Adrenal gland (tissue), 12 donors: ENCODE measurements around the gene PPP1R12C. TPM values are rescaled to one million over a fixed set of nuclear protein-coding genes. Genes with fewer than 3 reads are reported as not detected.
A peak's percentile ranks its signal among the peaks of the same experiment; 100 is the strongest.
"Not testable (repeated sequence)": the region's sequence is repeated elsewhere in the genome, so short reads cannot be mapped to it uniquely, and the experiment has no call there.

Experiments used
- DNase-seq, 7 donors: peaks; one replicate each; pipeline ENCODE4 v3.0.0-alpha.2; 2019 to 2020
- H3K27ac ChIP-seq, 5 donors: fragments of 200-600 bp; sonication (generic) in 4 of 5; 1 replicate in 3 of 5; 2 replicates in 2 of 5; pipeline versions ENCODE4 v1.5.1 to v1.8.0; 2016 to 2020; ENCODE audit warnings: mild to moderate bottlenecking in 1 of 5
- H3K27me3 ChIP-seq: fragments of 200-600 bp; 2 replicates; pipeline ENCODE4 v1.8.0; 2021
- H3K36me3 ChIP-seq, 2 donors: fragments of 200-600 bp; replicated peaks in 1 of 2; 1 replicate in 1 of 2; 2 replicates in 1 of 2; pipeline versions ENCODE4 v1.5.1 to v1.8.0; 2018 to 2022
- H3K4me1 ChIP-seq, 2 donors: fragments of 200-600 bp; replicated peaks in 1 of 2; 1 replicate in 1 of 2; 2 replicates in 1 of 2; pipeline versions ENCODE4 v1.5.1 to v1.8.0; 2018 to 2021
- H3K4me3 ChIP-seq, 4 donors: fragments of 200-600 bp; sonication (generic) in 3 of 4; one replicate each; pipeline ENCODE4 v1.5.1; 2016 to 2018
- H3K9me3 ChIP-seq, 3 donors: fragments of 200-600 bp; sonication (generic) in 1 of 3; replicated peaks in 1 of 3; 1 replicate in 2 of 3; 2 replicates in 1 of 3; pipeline versions ENCODE4 v1.5.1 to v1.8.0; 2016 to 2021
- CTCF ChIP-seq, 6 experiments: fragments of 450-650 bp in 4 of 6; fragments of 200-600 bp in 2 of 6; sonication (generic) in 1 of 6; IDR thresholded peaks; 1 replicate in 5 of 6; 2 replicates in 1 of 6; pipeline versions ENCODE4 v1.5.1 to v1.8.0; 2016 to 2021; ENCODE audit warnings: antibody characterized with exemption in 6 of 6, mild to moderate bottlenecking in 2 of 6, moderate library complexity in 1 of 6
- POLR2A ChIP-seq, 2 donors: fragments of 450-650 bp; IDR thresholded peaks; one replicate each; pipeline ENCODE4 v1.6.1; 2017; ENCODE audit warnings: antibody characterized with exemption in 2 of 2, mild to moderate bottlenecking in 2 of 2, moderate library complexity in 1 of 2
- WGBS, 4 donors: extraction: QIAGEN DNeasy Blood & Tissue Kit in 2 of 4; methylation state at CpG; one replicate each; pipeline versions ENCODE4 v1.1.5 to v1.1.7; 2013 to 2017; 5-methylcytosine and 5-hydroxymethylcytosine counted together
- intact Hi-C, 2 donors: fragments of 100-400 bp; cut with DNase I; formaldehyde crosslinking; loops; one replicate each; pipeline versions ENCODE4 v1.14.1 to v1.15.0; 2022 to 2023
- polyA plus RNA-seq, 3 donors: library from polyadenylated mRNA; stranded (reverse); fragments of 200-250 nt in 2 of 3; fragments of 350-450 nt in 1 of 3; fragmentation: Illumina TruSeq in 1 of 3; extraction: RNeasy Lipid Tissue Mini Kit (QIAGEN cat#74804) in 1 of 3; gene quantifications; one replicate each; pipeline ENCODE4 v1.2.3, GENCODE V29; 2013 to 2014
- total RNA-seq, 9 donors: library from RNA; depleted of rRNA in 4 of 9; stranded (reverse); fragments of >200 nt in 4 of 9; fragments of 120-200 nt in 1 of 9; fragmentation: NEBNext Ultra II Directional in 1 of 9; extraction: Animal tissue kit (Norgen Biotek cat#: 25700) in 1 of 9; gene quantifications; one replicate each; pipeline versions ENCODE4 v1.1.0 to v1.2.4, GENCODE V29; 2013 to 2023
- donor health status: healthy with polysubstance abuse.
- donor health status: Bipolar disorder and iron deficiency.
- donor health status: DM: yes; HTN: yes; CAD: no.
- donor health status: DM: no; HTN: no; CAD: no.
- donor health status: DM: no; HTN: no; CAD: no.
- donor health status: DM: yes; HTN: yes; CAD: no.

Gene PPP1R12C
- total and polyA plus RNA-seq, 12 donors: 22.1 to 251 (median 76.2) TPM

- Histone ChIP-seq H3K36me3 (no peaks in the 10 kb centered on the region), H3K4me1 (peaks cover 0 to 4% of the 10 kb centered on the region in 2 donors), H3K27ac (no peak overlapping the region), H3K27me3 (peaks cover 16% of the 10 kb centered on the region), H3K4me3 (peak overlapping the region in 1 of 4 donors; percentile 18), H3K9me3 (no peaks in the 10 kb centered on the region)
- intact Hi-C loops: no loop called here
- peak in 4 of 7 donors; percentile 27 to 89 (median 60) for DNase-seq
- 2 to 15% (median 8%) methylated on average over 28 to 52 of the region's 52 CpGs for WGBS, 4 donors
- TF ChIP-seq CTCF (IDR thresholded peaks at IDR 0.05): no peak
- no peak for TF ChIP-seq POLR2A (IDR thresholded peaks at IDR 0.05)
Measured at GRCh38 chr19:55156202-55157063, 39.0 kb upstream of the PPP1R12C start.

- Histone ChIP-seq H3K4me3 (peak overlapping the region in 1 of 4 donors; percentile 18), H3K27me3 (peaks cover 11% of the 10 kb centered on the region)
- WGBS, 4 donors: 0 to 7% (median 3%) methylated on average over 1 to 5 of the region's 5 CpGs; no CpG with 5 or more reads in 1 of the 4 donors
- intact Hi-C loops, H3K36me3 ChIP-seq, DNase-seq, H3K9me3 ChIP-seq, H3K4me1 ChIP-seq, H3K27ac ChIP-seq: not testable (repeated sequence)
Measured at GRCh38 chr19:55155784-55156183, 38.3 kb upstream of the PPP1R12C start.

GRCh38 chr19:55153652-55154264 is 36.3 kb upstream of the PPP1R12C start:
- DNase-seq: no peak
- Histone ChIP-seq H3K4me3 (no peak overlapping the region), H3K9me3 (no peaks in the 10 kb centered on the region), H3K27ac (no peak overlapping the region), H3K27me3 (peaks cover 11% of the 10 kb centered on the region), H3K4me1 (peaks cover 0 to 4% of the 10 kb centered on the region in 2 donors), H3K36me3 (no peaks in the 10 kb centered on the region)
- WGBS, 4 donors: 81 to 88% (median 84%) methylated on average over 12 of the region's 12 CpGs
- TF ChIP-seq POLR2A (IDR thresholded peaks at IDR 0.05) (no peak), CTCF (IDR thresholded peaks at IDR 0.05) (no peak)
- intact Hi-C loops: no loop called here

GRCh38 chr19:55152017-55152416 is 34.6 kb upstream of the PPP1R12C start:
- Histone ChIP-seq H3K36me3 (no peaks in the 10 kb centered on the region), H3K27ac (no peak overlapping the region), H3K9me3 (no peaks in the 10 kb centered on the region), H3K4me3 (no peak overlapping the region), H3K27me3 (peaks cover 6% of the 10 kb centered on the region), H3K4me1 (peaks cover 0 to 4% of the 10 kb centered on the region in 2 donors)
- TF ChIP-seq CTCF (IDR thresholded peaks at IDR 0.05): no peak
- no peak for TF ChIP-seq POLR2A (IDR thresholded peaks at IDR 0.05)
- intact Hi-C loops: no loop called here
- DNase-seq: no peak
